Ovary (tissue), 9 donors: ENCODE results near the gene ST7. TPM values are rescaled to one million over a fixed set of nuclear protein-coding genes. Genes with fewer than 3 reads are reported as not detected.

ENCODE experiments used
- DNase-seq, 5 donors: peaks; one replicate each; pipeline ENCODE4 v3.0.0-alpha.2; 2019 to 2020
- H3K27ac ChIP-seq, 2 donors: fragments of 200-600 bp; one replicate each; pipeline versions ENCODE4 v1.5.1 to v1.8.0; 2019 to 2022
- H3K27me3 ChIP-seq: fragments of 200-600 bp; one replicate; pipeline ENCODE4 v1.8.0; 2022
- H3K36me3 ChIP-seq: fragments of 200-600 bp; sonication (generic); one replicate; pipeline ENCODE4 v1.5.1; 2019
- H3K4me1 ChIP-seq: one replicate; pipeline ENCODE4 v1.8.1; 2013; ENCODE audit warnings: mild to moderate bottlenecking, moderate library complexity; ENCODE audit not compliant: insufficient read depth
- H3K4me3 ChIP-seq: fragments of 200-600 bp; sonication (generic); one replicate; pipeline ENCODE4 v1.5.1; 2017
- H3K9me3 ChIP-seq, 2 donors: fragments of 200-600 bp in 1 of 2; sonication (generic) in 1 of 2; one replicate each; pipeline versions ENCODE4 v1.5.1 to v1.8.1; 2013 to 2019; ENCODE audit warnings: mild to moderate bottlenecking in 1 of 2, moderate library complexity in 1 of 2
- EP300 ChIP-seq: sonication (generic); formaldehyde crosslinking; IDR thresholded peaks from one replicate; pipeline ENCODE4 v1.6.1; 2017; ENCODE audit warnings: antibody characterized with exemption
- POLR2A ChIP-seq: fragments of 450-650 bp; IDR thresholded peaks from one replicate; pipeline ENCODE4 v1.6.1; 2017; ENCODE audit warnings: antibody characterized with exemption, mild to moderate bottlenecking, moderate library complexity
- WGBS, 3 donors: extraction: QIAGEN DNeasy Blood & Tissue Kit in 1 of 3; methylation state at CpG; one replicate each; pipeline versions ENCODE4 v1.1.5 to v1.1.7; 2013 to 2017; 5-methylcytosine and 5-hydroxymethylcytosine counted together
- intact Hi-C, 4 donors: fragments of 100-400 bp; cut with DNase I; formaldehyde crosslinking; loops; one replicate each; pipeline versions ENCODE4 v1.11.0 to v1.15.1; 2022 to 2023
- polyA plus RNA-seq, 2 donors: library from polyadenylated mRNA; stranded (reverse); fragments of 200-250 nt in 1 of 2; fragments of 350-450 nt in 1 of 2; fragmentation: Illumina TruSeq in 1 of 2; extraction: RNeasy Lipid Tissue Mini Kit (QIAGEN cat#74804) in 1 of 2; gene quantifications; one replicate each; pipeline ENCODE4 v1.2.3, GENCODE V29; 2013 to 2014
- total RNA-seq, 7 donors: library from RNA; depleted of rRNA in 2 of 7; stranded (reverse); fragments of >200 nt in 2 of 7; fragmentation: NEBNext Ultra II Directional in 3 of 7; extraction: Animal tissue kit (Norgen Biotek cat#: 25700) in 3 of 7; gene quantifications; one replicate each; pipeline versions ENCODE4 v1.1.0 to v1.2.4, GENCODE V29; 2016 to 2023
- TF ChIP-seq, protein P1 (sequence below), 3 donors: fragments of 450-650 bp in 2 of 3; fragments of 200-600 bp in 1 of 3; IDR thresholded peaks; one replicate each; pipeline versions ENCODE4 v1.5.1 to v1.8.0; 2016 to 2022; ENCODE audit warnings: antibody characterized with exemption in 3 of 3, mild to moderate bottlenecking in 1 of 3
- donor health status: DM: no; HTN: no; CAD: no; lungs with moderate emphysema.
- donor health status: DM: no; HTN: no; CAD: no.
- donor health status: Bipolar disorder and iron deficiency.
- donor health status: DM: yes; HTN: yes; CAD: no.
- donor health status: DM: no; HTN: no; CAD: no.
- donor health status: DM: yes; HTN: yes; CAD: no.

ST7 gene
- total and polyA plus RNA-seq, 9 donors: 14.1 to 37.7 (median 18.8) TPM

DNA sequence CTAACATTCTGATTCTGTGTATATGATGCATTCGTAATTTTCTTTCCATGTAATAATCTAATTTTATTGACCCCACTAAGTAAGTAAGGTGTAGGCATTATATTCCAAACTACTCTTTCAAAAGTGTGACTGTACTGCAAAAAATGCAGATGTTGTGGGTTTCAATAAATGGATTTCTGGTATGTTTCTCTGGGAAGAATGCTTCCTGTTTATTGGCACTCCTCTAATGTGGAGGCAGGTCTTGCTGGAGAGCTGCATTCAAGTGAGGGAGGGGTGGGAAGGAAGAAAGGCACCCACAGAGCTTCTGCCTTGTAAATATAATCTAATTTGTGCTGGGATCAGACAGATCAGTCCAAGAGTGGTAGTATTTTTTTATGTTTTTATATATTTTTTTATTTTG, 23.9 kb downstream of the ST7 start:
- H3K4me1 ChIP-seq: no peaks in the 10 kb centered on the region
- H3K27ac ChIP-seq: no peak overlapping the region
- no peaks in the 10 kb centered on the region for H3K9me3 ChIP-seq
- 86 to 95% (median 89%) methylated on average over 1 of the region's 1 CpG for WGBS, 3 donors
- DNase-seq: no peak
- no peak overlapping the region for H3K4me3 ChIP-seq
- no peak for TF ChIP-seq EP300
- TF ChIP-seq POLR2A: no peak
- TF ChIP-seq, protein P1, sequence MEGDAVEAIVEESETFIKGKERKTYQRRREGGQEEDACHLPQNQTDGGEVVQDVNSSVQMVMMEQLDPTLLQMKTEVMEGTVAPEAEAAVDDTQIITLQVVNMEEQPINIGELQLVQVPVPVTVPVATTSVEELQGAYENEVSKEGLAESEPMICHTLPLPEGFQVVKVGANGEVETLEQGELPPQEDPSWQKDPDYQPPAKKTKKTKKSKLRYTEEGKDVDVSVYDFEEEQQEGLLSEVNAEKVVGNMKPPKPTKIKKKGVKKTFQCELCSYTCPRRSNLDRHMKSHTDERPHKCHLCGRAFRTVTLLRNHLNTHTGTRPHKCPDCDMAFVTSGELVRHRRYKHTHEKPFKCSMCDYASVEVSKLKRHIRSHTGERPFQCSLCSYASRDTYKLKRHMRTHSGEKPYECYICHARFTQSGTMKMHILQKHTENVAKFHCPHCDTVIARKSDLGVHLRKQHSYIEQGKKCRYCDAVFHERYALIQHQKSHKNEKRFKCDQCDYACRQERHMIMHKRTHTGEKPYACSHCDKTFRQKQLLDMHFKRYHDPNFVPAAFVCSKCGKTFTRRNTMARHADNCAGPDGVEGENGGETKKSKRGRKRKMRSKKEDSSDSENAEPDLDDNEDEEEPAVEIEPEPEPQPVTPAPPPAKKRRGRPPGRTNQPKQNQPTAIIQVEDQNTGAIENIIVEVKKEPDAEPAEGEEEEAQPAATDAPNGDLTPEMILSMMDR (IDR thresholded peaks at IDR 0.05): no peak
- H3K36me3 ChIP-seq: no peaks in the 10 kb centered on the region
- intact Hi-C loops: no loop called here
- no peaks in the 10 kb centered on the region for H3K27me3 ChIP-seq

DNA sequence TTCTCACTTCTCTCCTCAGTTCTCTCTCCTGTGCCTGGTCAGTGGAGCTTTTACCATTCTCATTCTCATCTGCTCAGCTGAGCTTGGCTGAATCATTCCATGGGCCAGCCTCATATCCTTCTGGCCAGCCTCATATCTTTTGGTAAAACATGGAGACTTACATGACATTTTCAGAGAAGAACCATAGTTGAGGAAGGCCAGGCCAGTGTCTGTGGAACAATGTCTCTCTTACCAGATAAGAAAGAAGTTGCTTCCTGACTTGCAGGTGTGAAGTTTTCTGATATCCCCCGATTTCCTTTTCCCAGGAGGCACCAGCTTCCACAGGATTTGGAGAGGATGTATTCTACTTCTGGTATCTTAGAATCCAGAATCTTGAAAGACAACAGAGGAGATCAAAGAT, 24.7 kb downstream of the ST7 start:
- no peak for DNase-seq
- Histone ChIP-seq H3K4me1 (no peaks in the 10 kb centered on the region), H3K9me3 (no peaks in the 10 kb centered on the region), H3K27ac (no peak overlapping the region), H3K36me3 (no peaks in the 10 kb centered on the region), H3K27me3 (no peaks in the 10 kb centered on the region), H3K4me3 (no peak overlapping the region)
- intact Hi-C loops: no loop called here
- 64 to 91% (median 89%) methylated on average over 1 of the region's 1 CpG for WGBS, 3 donors
- TF ChIP-seq EP300: no peak
- no peak for TF ChIP-seq POLR2A
- TF ChIP-seq, protein P1 (IDR thresholded peaks at IDR 0.05): no peak

DNA sequence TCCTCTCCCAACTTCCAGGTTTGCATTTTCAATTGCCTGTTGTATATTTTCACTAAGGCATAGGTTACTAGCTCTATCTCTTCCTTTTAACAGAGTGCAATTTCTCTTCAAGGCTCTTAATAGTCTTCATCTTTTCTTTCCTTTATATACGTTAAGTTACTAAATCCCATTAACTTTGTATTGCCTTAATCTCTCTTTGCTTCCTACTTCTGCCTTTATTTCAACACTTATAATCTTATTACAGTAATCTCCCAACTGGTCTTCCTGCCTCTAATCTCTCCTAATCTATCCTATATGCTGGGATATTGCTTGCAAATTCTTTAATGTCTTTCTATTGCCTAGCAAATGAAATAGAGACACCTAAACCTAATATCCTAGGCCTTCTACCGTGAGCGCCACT, 26.1 kb downstream of the ST7 start:
- no peaks in the 10 kb centered on the region for H3K27me3 ChIP-seq
- H3K4me1 ChIP-seq: no peaks in the 10 kb centered on the region
- 94 to 96% (median 96%) methylated on average over 3 of the region's 3 CpGs for WGBS, 3 donors
- no peak overlapping the region for H3K4me3 ChIP-seq
- no peaks in the 10 kb centered on the region for H3K36me3 ChIP-seq
- H3K27ac ChIP-seq: no peak overlapping the region
- no peaks in the 10 kb centered on the region for H3K9me3 ChIP-seq
- no peak for DNase-seq
- TF ChIP-seq, protein P1 (IDR thresholded peaks at IDR 0.05): no peak
- TF ChIP-seq EP300 (no peak), POLR2A (no peak)
- intact Hi-C loops: no loop called here

DNA sequence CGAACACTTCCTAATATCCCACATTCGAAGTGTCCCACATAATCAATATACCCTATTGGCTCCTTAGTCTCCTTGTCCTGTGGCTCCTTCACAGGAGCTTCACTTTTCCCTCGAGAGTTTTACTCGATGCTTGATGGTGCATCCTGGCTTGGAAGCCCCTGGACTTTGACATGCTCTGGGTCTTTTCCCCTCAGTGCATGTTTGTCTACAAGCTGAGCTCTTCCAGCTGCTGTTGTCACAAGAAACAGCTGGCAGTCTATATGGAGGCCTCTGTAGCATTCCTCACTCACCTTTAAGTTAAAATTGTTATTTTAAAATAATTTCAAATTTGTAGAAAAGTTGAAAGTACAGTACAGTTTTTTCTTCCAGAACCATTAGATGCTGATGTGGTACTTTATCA, 27.1 kb downstream of the ST7 start:
- 58 to 65% (median 60%) methylated on average over 4 of the region's 4 CpGs for WGBS, 3 donors
- DNase-seq: no peak
- no peak for TF ChIP-seq POLR2A
- TF ChIP-seq EP300: no peak
- TF ChIP-seq, protein P1 (IDR thresholded peaks at IDR 0.05): no peak
- intact Hi-C loops: loop anchor here in 1 of 4 donors (10.0 kb wide), 2 partner anchors 46 to 134 kb away; no protein-coding TSS in a partner anchor
- Histone ChIP-seq H3K4me3 (no peak overlapping the region), H3K4me1 (no peaks in the 10 kb centered on the region), H3K9me3 (no peaks in the 10 kb centered on the region), H3K27ac (no peak overlapping the region), H3K27me3 (no peaks in the 10 kb centered on the region), H3K36me3 (no peaks in the 10 kb centered on the region)
